Type B pancreatic cell (in vitro differentiated cells): Measurements from ENCODE around the gene RAB43. TPM values are rescaled to one million over a fixed set of nuclear protein-coding genes. Genes with fewer than 3 reads are reported as not detected.

Source experiments
- DNase-seq: peaks from one replicate; pipeline ENCODE4 v3.0.0; 2021; ENCODE audit warnings: mixed read lengths; ENCODE audit not compliant: unreplicated experiment; ENCODE audit errors: extremely low spot score
- H3K27ac Mint-ChIP-seq: 2 replicates; pipeline ENCODE4 v1.8.0; 2021; ENCODE audit warnings: mild to moderate bottlenecking, mixed read lengths
- H3K27me3 Mint-ChIP-seq: 2 replicates; pipeline ENCODE4 v1.8.0; 2021; ENCODE audit warnings: mixed read lengths
- H3K36me3 Mint-ChIP-seq: 2 replicates; pipeline ENCODE4 v1.8.0; 2021; ENCODE audit warnings: mixed read lengths
- H3K4me1 Mint-ChIP-seq: one replicate; pipeline ENCODE4 v1.8.0; 2021; ENCODE audit warnings: mixed read lengths; ENCODE audit not compliant: unreplicated experiment
- H3K4me3 Mint-ChIP-seq: 2 replicates; pipeline ENCODE4 v1.8.0; 2021; ENCODE audit warnings: mild to moderate bottlenecking, mixed read lengths
- H3K9me3 Mint-ChIP-seq: 2 replicates; pipeline ENCODE4 v1.8.0; 2021; ENCODE audit warnings: mixed read lengths
- total RNA-seq: library from RNA; stranded (reverse); gene quantifications from 2 replicates; pipeline ENCODE4 v1.2.1, GENCODE V29; 2021; ENCODE audit warnings: low replicate concordance
- TF ChIP-seq, protein P1 (sequence below): fragments of 200-600 bp; sonication (generic); conservative IDR thresholded peaks from 2 replicates; pipeline ENCODE4 v1.5.0; 2021; ENCODE audit warnings: antibody characterized with exemption, mild to moderate bottlenecking

RAB43 gene
- total RNA-seq, 1 donor from 2014 or later = 16.2 TPM

DNA sequence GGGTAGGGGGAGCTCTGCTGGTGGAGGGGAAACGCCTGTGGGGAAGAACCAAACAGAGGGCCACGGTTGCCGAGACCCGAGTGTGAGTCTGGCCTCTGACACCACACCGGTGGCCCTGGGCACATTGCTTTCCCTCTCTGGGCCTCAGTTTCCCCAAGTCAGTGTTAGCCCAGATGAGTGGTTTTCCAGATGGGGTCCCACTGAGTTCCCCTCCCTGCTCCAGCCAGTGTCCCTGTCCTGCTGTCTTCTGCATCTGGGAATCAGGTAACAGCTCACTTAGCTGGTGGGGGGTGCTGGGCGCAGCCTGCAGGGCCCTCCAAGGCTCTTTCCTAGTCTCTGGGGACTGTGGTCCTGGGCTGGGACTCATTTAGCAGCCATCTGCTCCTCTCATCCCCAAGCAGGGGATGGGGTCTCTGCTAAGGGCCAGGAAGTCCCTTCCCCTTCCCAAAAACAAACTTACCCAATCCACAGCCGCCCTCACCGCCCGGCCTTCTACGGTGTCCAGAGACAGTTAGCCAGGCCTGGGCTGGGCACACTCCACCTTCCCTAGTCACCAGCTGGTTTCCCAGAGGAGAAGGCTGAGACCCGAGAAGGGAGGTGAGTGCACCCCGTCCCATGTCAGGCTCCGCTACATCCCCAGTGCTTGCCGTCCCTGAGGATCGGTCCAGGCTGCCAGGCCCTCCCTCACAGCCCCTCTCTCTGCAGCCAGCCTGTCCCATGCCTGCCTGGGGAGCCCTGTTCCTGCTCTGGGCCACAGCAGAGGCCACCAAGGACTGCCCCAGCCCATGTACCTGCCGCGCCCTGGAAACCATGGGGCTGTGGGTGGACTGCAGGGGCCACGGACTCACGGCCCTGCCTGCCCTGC lies 60.3 kb downstream of the RAB43 start:
- Mint-ChIP-seq H3K27me3 (no peaks in the 10 kb centered on the region), H3K9me3 (no peaks in the 10 kb centered on the region), H3K4me3 (no peak overlapping the region), H3K27ac (no peak overlapping the region), H3K4me1 (peaks cover 10% of the 10 kb centered on the region), H3K36me3 (no peaks in the 10 kb centered on the region)
- DNase-seq = no peak
- TF ChIP-seq, protein P1, sequence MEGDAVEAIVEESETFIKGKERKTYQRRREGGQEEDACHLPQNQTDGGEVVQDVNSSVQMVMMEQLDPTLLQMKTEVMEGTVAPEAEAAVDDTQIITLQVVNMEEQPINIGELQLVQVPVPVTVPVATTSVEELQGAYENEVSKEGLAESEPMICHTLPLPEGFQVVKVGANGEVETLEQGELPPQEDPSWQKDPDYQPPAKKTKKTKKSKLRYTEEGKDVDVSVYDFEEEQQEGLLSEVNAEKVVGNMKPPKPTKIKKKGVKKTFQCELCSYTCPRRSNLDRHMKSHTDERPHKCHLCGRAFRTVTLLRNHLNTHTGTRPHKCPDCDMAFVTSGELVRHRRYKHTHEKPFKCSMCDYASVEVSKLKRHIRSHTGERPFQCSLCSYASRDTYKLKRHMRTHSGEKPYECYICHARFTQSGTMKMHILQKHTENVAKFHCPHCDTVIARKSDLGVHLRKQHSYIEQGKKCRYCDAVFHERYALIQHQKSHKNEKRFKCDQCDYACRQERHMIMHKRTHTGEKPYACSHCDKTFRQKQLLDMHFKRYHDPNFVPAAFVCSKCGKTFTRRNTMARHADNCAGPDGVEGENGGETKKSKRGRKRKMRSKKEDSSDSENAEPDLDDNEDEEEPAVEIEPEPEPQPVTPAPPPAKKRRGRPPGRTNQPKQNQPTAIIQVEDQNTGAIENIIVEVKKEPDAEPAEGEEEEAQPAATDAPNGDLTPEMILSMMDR = no peak

DNA sequence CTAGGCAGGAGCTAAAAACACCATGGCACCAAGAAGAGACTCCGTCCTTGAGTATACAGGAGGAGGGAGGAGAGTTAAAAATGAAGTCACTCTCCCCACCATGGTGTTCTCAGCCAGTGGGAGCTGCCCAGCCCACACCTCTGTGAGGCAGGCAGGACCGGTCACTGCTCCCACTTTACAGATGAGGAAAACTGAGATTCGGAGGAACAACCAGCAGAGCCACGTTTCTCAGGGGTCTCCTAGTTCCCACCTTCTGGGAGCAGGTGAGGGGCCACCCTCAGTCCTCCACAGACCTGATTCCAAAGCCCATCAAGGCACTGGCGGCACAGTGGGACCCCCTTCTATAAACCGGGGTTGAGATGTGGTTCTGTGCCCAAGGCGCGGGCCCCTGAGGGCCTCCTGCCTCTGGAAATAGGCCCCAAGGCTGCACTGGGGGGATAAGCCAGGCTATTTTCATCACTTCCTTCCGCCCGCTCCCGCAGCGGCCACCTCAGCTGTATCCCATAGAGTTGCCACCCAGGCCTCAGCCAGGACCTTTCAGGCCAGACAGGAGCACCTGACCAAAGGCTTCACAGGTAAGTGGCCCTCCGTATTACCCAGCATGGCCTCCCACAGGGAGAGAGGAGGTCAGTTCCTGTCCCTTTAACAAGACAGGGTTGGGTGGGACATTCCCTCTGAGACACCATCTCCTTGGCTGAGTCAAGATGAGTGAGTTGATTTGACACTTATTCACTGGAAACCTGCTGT lies 61.2 kb downstream of the RAB43 start, which contains the start of gene GP9:
TSS of gene GP9 (plus strand) at position 504 of the 747 bp plus-strand sequence. CDS start 961 bp downstream, outside the sequence.
- TF ChIP-seq, protein P1 = no peak
- H3K9me3 Mint-ChIP-seq = no peaks in the 10 kb centered on the region

DNA sequence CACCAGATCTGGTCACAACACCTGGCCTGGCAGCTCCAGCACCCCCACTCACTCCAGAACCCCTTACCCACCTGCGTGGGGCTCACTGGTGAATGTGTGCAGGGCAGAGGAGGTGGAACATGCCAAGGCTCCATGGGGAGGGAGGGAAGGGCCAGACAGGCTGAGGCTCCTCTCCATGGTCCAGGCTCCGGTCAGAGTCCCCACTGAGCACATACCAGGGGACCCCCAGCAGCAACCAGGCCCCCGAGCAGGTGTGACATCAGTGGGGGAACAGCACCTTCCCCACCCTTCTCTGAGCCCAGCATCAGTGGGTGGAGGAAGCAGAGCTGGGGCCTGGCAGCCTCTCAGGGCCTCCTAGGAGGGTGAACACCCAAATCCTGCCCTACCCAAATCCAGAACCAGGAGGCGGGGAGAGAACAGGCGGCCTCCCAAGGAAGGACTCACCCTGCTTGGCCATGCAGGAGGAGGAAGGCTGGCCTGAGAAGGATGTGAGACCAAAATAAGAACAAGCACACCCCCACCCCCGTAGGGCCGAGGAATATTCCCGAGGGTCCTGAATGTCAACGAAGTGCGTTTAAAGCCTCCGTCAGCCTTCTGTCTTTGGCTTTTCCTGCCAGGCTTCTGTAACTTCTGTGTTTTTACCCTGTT lies 62.2 kb downstream of the RAB43 start:
- Mint-ChIP-seq H3K27ac (no peak overlapping the region), H3K4me3 (no peak overlapping the region), H3K9me3 (no peaks in the 10 kb centered on the region), H3K36me3 (no peaks in the 10 kb centered on the region), H3K27me3 (no peaks in the 10 kb centered on the region), H3K4me1 (peaks cover 16% of the 10 kb centered on the region)
- TF ChIP-seq, protein P1 = no peak
- DNase-seq = no peak

More for the DNA sequence above, 61.2 kb downstream of the RAB43 start, which contains the start of gene GP9:
- Mint-ChIP-seq H3K4me1 (peaks cover 10% of the 10 kb centered on the region), H3K27ac (no peak within 1 kb of the TSS), H3K27me3 (no peaks in the 10 kb centered on the region), H3K4me3 (no peak within 1 kb of the TSS), H3K36me3 (no peaks in the 10 kb centered on the region)
- no peak for DNase-seq

DNA sequence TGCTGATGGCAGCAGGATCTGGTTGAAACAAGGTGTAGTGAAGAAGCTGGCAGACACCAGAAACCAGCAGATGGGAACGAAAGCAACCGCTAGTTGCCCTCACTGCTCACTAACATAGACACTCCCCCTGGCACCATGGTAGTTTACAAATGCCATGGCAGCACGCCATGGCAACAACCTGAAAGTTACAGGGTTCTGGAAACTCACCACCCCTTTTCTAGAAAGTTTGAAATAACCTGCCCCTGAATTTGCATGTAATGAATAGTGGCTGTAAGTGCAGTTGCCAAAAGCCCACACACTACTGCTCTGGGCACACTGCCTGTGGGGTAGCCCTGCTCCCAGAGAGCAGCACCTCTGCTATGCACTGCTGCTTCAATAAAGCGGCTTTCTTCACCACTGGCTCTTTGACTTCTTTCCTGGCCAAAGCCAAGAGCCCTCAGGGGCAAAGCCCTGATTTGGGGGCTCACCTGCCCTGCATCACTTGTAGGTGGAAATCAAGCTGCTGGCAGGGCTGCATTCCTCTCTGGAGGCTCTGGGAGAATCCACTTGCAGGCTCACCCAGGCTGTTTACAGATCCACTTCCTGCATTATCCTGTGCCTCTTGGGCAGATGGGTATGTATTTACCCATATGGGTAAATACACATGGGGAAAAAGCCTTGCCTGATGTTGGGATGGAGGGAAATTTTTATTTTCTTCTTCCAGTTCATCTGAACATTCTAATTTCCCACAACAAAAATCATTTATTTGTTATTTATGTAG lies 63.0 kb downstream of the RAB43 start:
- Mint-ChIP-seq H3K4me1 (peaks cover 20% of the 10 kb centered on the region), H3K4me3 (no peak overlapping the region), H3K36me3 (no peaks in the 10 kb centered on the region), H3K27me3 (no peaks in the 10 kb centered on the region), H3K27ac (no peak overlapping the region), H3K9me3 (no peaks in the 10 kb centered on the region)
- no peak for DNase-seq
- TF ChIP-seq, protein P1 = no peak

DNA sequence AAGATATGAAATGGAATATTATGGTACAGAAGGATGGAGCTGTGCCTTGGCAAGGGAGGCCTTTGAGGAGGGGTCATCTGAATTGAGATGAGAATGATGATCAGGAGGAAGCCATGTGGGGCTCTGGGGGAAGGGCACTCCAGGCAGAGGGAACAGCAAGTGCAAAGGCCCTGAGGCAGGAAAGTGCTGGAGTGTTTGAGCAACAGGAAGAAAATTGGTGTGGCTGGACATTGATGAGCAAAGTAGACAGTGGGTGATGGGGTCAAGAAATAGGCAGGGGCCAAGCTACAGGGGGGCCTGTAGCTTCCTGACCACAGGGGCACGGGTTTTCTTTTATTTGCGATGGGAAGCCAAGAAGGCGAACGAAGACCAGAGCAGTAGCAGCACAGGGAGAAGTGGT lies 64.4 kb downstream of the RAB43 start:
- TF ChIP-seq, protein P1 = no peak
- H3K4me1 Mint-ChIP-seq = peaks cover 20% of the 10 kb centered on the region
- H3K27ac Mint-ChIP-seq = no peak overlapping the region
- no peaks in the 10 kb centered on the region for H3K36me3 Mint-ChIP-seq
- DNase-seq = no peak
- no peaks in the 10 kb centered on the region for H3K27me3 Mint-ChIP-seq
- no peaks in the 10 kb centered on the region for H3K9me3 Mint-ChIP-seq
- H3K4me3 Mint-ChIP-seq = no peak overlapping the region
